Measurements from ENCODE around the gene OTOF.

DNA sequence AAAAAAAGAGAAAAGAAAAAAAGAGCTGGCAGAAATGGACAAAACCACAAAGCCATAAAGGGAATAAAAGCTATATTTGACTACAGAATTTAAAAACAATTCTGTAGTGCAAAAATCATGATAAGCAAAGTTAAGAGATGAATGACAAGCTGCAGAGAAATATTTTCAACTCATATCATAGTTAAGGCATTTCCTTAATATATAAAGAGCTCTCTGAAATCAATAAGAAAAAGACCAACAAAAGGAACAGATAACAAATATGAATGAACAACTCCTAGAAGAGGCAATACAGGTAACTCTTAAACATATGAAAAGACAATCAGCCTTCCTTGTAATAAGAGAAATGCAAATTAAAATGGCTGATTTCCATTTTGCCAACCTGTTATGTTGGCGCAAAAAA is 26.2 kb downstream of the OTOF start:
- TF ChIP-seq ZBTB7A (IDR thresholded peaks at IDR 0.05; ENCODE audit: low read depth) (no peak), CEBPB (IDR thresholded peaks at IDR 0.05) (no peak)
- TF ChIP-seq, protein P1, sequence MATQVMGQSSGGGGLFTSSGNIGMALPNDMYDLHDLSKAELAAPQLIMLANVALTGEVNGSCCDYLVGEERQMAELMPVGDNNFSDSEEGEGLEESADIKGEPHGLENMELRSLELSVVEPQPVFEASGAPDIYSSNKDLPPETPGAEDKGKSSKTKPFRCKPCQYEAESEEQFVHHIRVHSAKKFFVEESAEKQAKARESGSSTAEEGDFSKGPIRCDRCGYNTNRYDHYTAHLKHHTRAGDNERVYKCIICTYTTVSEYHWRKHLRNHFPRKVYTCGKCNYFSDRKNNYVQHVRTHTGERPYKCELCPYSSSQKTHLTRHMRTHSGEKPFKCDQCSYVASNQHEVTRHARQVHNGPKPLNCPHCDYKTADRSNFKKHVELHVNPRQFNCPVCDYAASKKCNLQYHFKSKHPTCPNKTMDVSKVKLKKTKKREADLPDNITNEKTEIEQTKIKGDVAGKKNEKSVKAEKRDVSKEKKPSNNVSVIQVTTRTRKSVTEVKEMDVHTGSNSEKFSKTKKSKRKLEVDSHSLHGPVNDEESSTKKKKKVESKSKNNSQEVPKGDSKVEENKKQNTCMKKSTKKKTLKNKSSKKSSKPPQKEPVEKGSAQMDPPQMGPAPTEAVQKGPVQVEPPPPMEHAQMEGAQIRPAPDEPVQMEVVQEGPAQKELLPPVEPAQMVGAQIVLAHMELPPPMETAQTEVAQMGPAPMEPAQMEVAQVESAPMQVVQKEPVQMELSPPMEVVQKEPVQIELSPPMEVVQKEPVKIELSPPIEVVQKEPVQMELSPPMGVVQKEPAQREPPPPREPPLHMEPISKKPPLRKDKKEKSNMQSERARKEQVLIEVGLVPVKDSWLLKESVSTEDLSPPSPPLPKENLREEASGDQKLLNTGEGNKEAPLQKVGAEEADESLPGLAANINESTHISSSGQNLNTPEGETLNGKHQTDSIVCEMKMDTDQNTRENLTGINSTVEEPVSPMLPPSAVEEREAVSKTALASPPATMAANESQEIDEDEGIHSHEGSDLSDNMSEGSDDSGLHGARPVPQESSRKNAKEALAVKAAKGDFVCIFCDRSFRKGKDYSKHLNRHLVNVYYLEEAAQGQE (IDR thresholded peaks at IDR 0.05; ENCODE audit: low read depth): no peak
- TF ChIP-seq, protein P2, sequence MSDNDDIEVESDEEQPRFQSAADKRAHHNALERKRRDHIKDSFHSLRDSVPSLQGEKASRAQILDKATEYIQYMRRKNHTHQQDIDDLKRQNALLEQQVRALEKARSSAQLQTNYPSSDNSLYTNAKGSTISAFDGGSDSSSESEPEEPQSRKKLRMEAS (IDR thresholded peaks at IDR 0.05): no peak

All from Ishikawa (cell line).